Posterior cingulate gyrus (tissue), 11 donors: Measurements from ENCODE around the gene ASTN2.
"Not testable (repeated sequence)": the region's sequence is repeated elsewhere in the genome, so short reads cannot be mapped to it uniquely, and the experiment has no call there.

Experiments used
- DNase-seq, 10 donors: peaks; one replicate each; pipeline versions ENCODE4 v3.0.0 to v3.0.0-alpha.2; 2020 to 2021; ENCODE audit warnings: mixed read lengths in 3 of 10
- intact Hi-C: fragments of 100-400 bp; cut with DNase I; formaldehyde crosslinking; loops from one replicate; pipeline ENCODE4 v1.15.1; 2023

Gene ASTN2

GRCh38 chr9:116704470-116704869, 710.4 kb downstream of the ASTN2 start:
- DNase-seq = no peak
- intact Hi-C loops = no loop called here

GRCh38 chr9:116703634-116704033, 711.2 kb downstream of the ASTN2 start:
- no peak for DNase-seq

GRCh38 chr9:116701940-116702642, 712.8 kb downstream of the ASTN2 start:
- DNase-seq = no peak
- intact Hi-C loops = no loop called here

More at GRCh38 chr9:116703634-116704033, 711.2 kb downstream of the ASTN2 start:
- intact Hi-C loops = no loop called here

GRCh38 chr9:116700882-116701865, 713.7 kb downstream of the ASTN2 start:
- no peak for DNase-seq
- intact Hi-C loops = no loop called here

GRCh38 chr9:116700279-116700678, 714.6 kb downstream of the ASTN2 start:
- no peak for DNase-seq
- intact Hi-C loops = no loop called here

GRCh38 chr9:116697887-116698286, 717.0 kb downstream of the ASTN2 start:
- intact Hi-C loops = no loop called here
- DNase-seq = peak in 4 of 10 donors; percentile 10 to 81 (median 56)

- DNase-seq = no peak
- intact Hi-C loops = no loop called here
These were observed 717.5 kb downstream of the ASTN2 start for GRCh38 chr9:116697362-116697761.

GRCh38 chr9:116695438-116695837, 719.4 kb downstream of the ASTN2 start:
- intact Hi-C loops = no loop called here

GRCh38 chr9:116694785-116695291, 720.0 kb downstream of the ASTN2 start:
- intact Hi-C loops = no loop called here

More at GRCh38 chr9:116695438-116695837, 719.4 kb downstream of the ASTN2 start:
- DNase-seq = no peak

GRCh38 chr9:116693233-116693731, 721.6 kb downstream of the ASTN2 start:
- DNase-seq = no peak
- intact Hi-C loops = no loop called here

More at GRCh38 chr9:116694785-116695291, 720.0 kb downstream of the ASTN2 start:
- DNase-seq = no peak

- intact Hi-C loops = no loop called here
- DNase-seq = no peak
These were observed 722.2 kb downstream of the ASTN2 start for GRCh38 chr9:116692616-116693015.

GRCh38 chr9:116691607-116692006, 723.2 kb downstream of the ASTN2 start:
- no peak for DNase-seq
- intact Hi-C loops = no loop called here

- DNase-seq, intact Hi-C loops: not testable (repeated sequence)
These were observed 724.1 kb downstream of the ASTN2 start for GRCh38 chr9:116690805-116691204.

GRCh38 chr9:116689486-116690032, 725.3 kb downstream of the ASTN2 start:
- DNase-seq = no peak
- intact Hi-C loops = no loop called here

- intact Hi-C loops = no loop called here
- DNase-seq = no peak
These were observed 725.9 kb downstream of the ASTN2 start for GRCh38 chr9:116688806-116689485.

GRCh38 chr9:116687754-116688135, 727.1 kb downstream of the ASTN2 start:
- peak in 2 of 10 donors; percentile 68 to 73 for DNase-seq

GRCh38 chr9:116687074-116687753, 727.6 kb downstream of the ASTN2 start, which contains the start of gene TRIM32:
Gene TRIM32 (plus strand): TSS chr9:116687305. CDS start chr9:116697743, 10,438 bp downstream.
- peak; percentile 81 to 98 (median 93) for DNase-seq
- intact Hi-C loops = no loop called here

More at GRCh38 chr9:116687754-116688135, 727.1 kb downstream of the ASTN2 start:
- intact Hi-C loops = no loop called here

GRCh38 chr9:116686693-116687073, 728.2 kb downstream of the ASTN2 start:
- DNase-seq = no peak
- intact Hi-C loops = no loop called here

- intact Hi-C loops = no loop called here
- no peak for DNase-seq
These were observed 728.7 kb downstream of the ASTN2 start for GRCh38 chr9:116686135-116686534.
